ENCODE results near the gene BRD4. TPM values are rescaled to one million over a fixed set of nuclear protein-coding genes. Genes with fewer than 3 reads are reported as not detected.

BRD4 gene
- polyA plus RNA-seq, 1 donor from 2014 or later = 3.6 TPM

- Histone ChIP-seq H3K36me3 (ENCODE audit: insufficient read depth, low read length) (peaks cover 4% of the 10 kb centered on the region), H3K9me2 (ENCODE audit: insufficient read depth, low read length) (no peaks in the 10 kb centered on the region), H3K9me3 (ENCODE audit: low read length) (no peaks in the 10 kb centered on the region), H3F3A (ENCODE audit: insufficient read depth, low read length, poor library complexity, severe bottlenecking) (no peaks in the 10 kb centered on the region), H2AFZ (ENCODE audit: low read depth, low read length) (no peak overlapping the region), H3K79me2 (replicated peaks; ENCODE audit: insufficient read depth, low read length) (no peaks in the 10 kb centered on the region), H3K4me2 (ENCODE audit: low read length) (no peak overlapping the region), H3K27ac (ENCODE audit: low read length) (no peak overlapping the region), H4K20me1 (ENCODE audit: insufficient read depth) (no peaks in the 10 kb centered on the region), H3K27me3 (ENCODE audit: insufficient read depth, low read depth, low read length) (no peaks in the 10 kb centered on the region), H3K4me3 (ENCODE audit: low read length) (no peak overlapping the region), H3K9ac (ENCODE audit: low read length) (no peak overlapping the region)
- TF ChIP-seq TAF1 (IDR thresholded peaks at IDR 0.05; ENCODE audit: low read depth) (no peak), REST (IDR thresholded peaks at IDR 0.05; ENCODE audit: borderline replicate concordance) (no peak), SMC3 (conservative IDR thresholded peaks at IDR 0.05; ENCODE audit: poor library complexity) (no peak), CTCF (IDR thresholded peaks at IDR 0.05; ENCODE audit: poor library complexity, severe bottlenecking) (no peak), POLR2AphosphoS5 (IDR thresholded peaks at IDR 0.05) (no peak), EZH2 (IDR thresholded peaks at IDR 0.05; ENCODE audit: borderline replicate concordance, insufficient read depth, low read length, poor library complexity, severe bottlenecking) (no peak), MXI1 (conservative IDR thresholded peaks at IDR 0.05; ENCODE audit: poor library complexity, severe bottlenecking) (no peak), EP300 (conservative IDR thresholded peaks at IDR 0.05; ENCODE audit: poor library complexity, severe bottlenecking) (no peak), RAD21 (conservative IDR thresholded peaks at IDR 0.05) (no peak)
These were observed 87.5 kb downstream of the BRD4 start for GRCh38 chr19:15244808-15245207.

GRCh38 chr19:15244106-15244803 is 88.1 kb downstream of the BRD4 start:
- Histone ChIP-seq H3K36me3 (ENCODE audit: insufficient read depth, low read length) (peaks cover 4% of the 10 kb centered on the region), H2AFZ (ENCODE audit: low read depth, low read length) (no peak overlapping the region), H3K4me2 (ENCODE audit: low read length) (no peak overlapping the region), H3K9me2 (ENCODE audit: insufficient read depth, low read length) (no peaks in the 10 kb centered on the region), H3K9ac (ENCODE audit: low read length) (no peak overlapping the region), H3K4me3 (ENCODE audit: low read length) (no peak overlapping the region), H3K27ac (ENCODE audit: low read length) (no peak overlapping the region), H3F3A (ENCODE audit: insufficient read depth, low read length, poor library complexity, severe bottlenecking) (no peaks in the 10 kb centered on the region), H4K20me1 (ENCODE audit: insufficient read depth) (no peaks in the 10 kb centered on the region), H3K9me3 (ENCODE audit: low read length) (no peaks in the 10 kb centered on the region), H3K27me3 (ENCODE audit: insufficient read depth, low read depth, low read length) (no peaks in the 10 kb centered on the region), H3K79me2 (replicated peaks; ENCODE audit: insufficient read depth, low read length) (no peaks in the 10 kb centered on the region)
- TF ChIP-seq TAF1 (IDR thresholded peaks at IDR 0.05; ENCODE audit: low read depth) (no peak), SMC3 (conservative IDR thresholded peaks at IDR 0.05; ENCODE audit: poor library complexity) (no peak), EZH2 (IDR thresholded peaks at IDR 0.05; ENCODE audit: borderline replicate concordance, insufficient read depth, low read length, poor library complexity, severe bottlenecking) (no peak), CTCF (IDR thresholded peaks at IDR 0.05; ENCODE audit: poor library complexity, severe bottlenecking) (no peak), RAD21 (conservative IDR thresholded peaks at IDR 0.05) (no peak), REST (IDR thresholded peaks at IDR 0.05; ENCODE audit: borderline replicate concordance) (no peak), POLR2AphosphoS5 (IDR thresholded peaks at IDR 0.05) (no peak), MXI1 (conservative IDR thresholded peaks at IDR 0.05; ENCODE audit: poor library complexity, severe bottlenecking) (no peak), EP300 (conservative IDR thresholded peaks at IDR 0.05; ENCODE audit: poor library complexity, severe bottlenecking) (no peak)

Data from neural cell (in vitro differentiated cells).